HK-2 (cell line): Measurements from ENCODE around the gene PTPRE.

Source experiments
- DNase-seq: peaks from one replicate; pipeline ENCODE4 v3.0.0-alpha.2; 2018; ENCODE audit not compliant: unreplicated experiment

PTPRE gene

GRCh38 chr10:128046156-128046952 is 139.5 kb downstream of the PTPRE start:
- no peak for DNase-seq

GRCh38 chr10:128046953-128047290 is 140.0 kb downstream of the PTPRE start:
- no peak for DNase-seq

- DNase-seq, result no peak
Observed at GRCh38 chr10:128047351-128047750, 140.4 kb downstream of the PTPRE start.

GRCh38 chr10:128047991-128048818 is 141.3 kb downstream of the PTPRE start:
- DNase-seq, result no peak

- no peak for DNase-seq
Observed at GRCh38 chr10:128048819-128049210, 141.9 kb downstream of the PTPRE start.

- DNase-seq, result no peak
Observed at GRCh38 chr10:128049226-128050120, 142.6 kb downstream of the PTPRE start.

- no peak for DNase-seq
Observed at GRCh38 chr10:128050121-128050516, 143.2 kb downstream of the PTPRE start.

GRCh38 chr10:128050936-128051335 is 144.0 kb downstream of the PTPRE start:
- no peak for DNase-seq

GRCh38 chr10:128051548-128051947 is 144.6 kb downstream of the PTPRE start:
- DNase-seq, result no peak

GRCh38 chr10:128052696-128053095 is 145.8 kb downstream of the PTPRE start:
- no peak for DNase-seq

GRCh38 chr10:128053356-128053755 is 146.5 kb downstream of the PTPRE start:
- DNase-seq, result no peak

- no peak for DNase-seq
Observed at GRCh38 chr10:128054163-128054970, 147.5 kb downstream of the PTPRE start.

GRCh38 chr10:128055061-128055868 is 148.4 kb downstream of the PTPRE start:
- no peak for DNase-seq

GRCh38 chr10:128056303-128057050 is 149.6 kb downstream of the PTPRE start:
- DNase-seq, result no peak

- DNase-seq, result no peak
Observed at GRCh38 chr10:128058106-128058749, 151.3 kb downstream of the PTPRE start.

GRCh38 chr10:128058750-128059134 is 151.8 kb downstream of the PTPRE start:
- DNase-seq, result no peak

- DNase-seq, result no peak
Observed at GRCh38 chr10:128059266-128059981, 152.5 kb downstream of the PTPRE start.

GRCh38 chr10:128059982-128060293 is 153.0 kb downstream of the PTPRE start:
- no peak for DNase-seq
